ENCODE data around the gene RARB.

The RARB gene

DNA sequence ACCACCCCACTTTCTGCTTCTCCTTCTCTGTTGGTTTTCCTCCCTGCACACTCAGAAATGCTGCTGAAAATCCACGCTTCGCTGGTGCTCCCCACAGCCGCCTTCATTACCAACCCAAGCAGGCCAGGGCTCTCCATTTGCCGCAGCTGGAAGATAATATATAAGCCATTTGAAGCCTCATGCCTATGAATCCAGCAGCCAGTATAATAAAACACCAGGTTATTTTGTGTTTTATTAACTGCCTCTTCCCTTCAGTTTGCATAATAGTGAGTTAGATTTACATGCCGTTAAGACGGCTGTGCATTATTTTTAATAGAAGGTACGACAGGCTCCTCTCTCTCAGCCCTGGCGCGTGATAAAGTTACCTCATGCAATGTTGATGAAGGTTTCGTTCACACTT, 150.0 kb downstream of the RARB start:
- no peak for DNase-seq (ENCODE audit: low read depth)

DNA sequence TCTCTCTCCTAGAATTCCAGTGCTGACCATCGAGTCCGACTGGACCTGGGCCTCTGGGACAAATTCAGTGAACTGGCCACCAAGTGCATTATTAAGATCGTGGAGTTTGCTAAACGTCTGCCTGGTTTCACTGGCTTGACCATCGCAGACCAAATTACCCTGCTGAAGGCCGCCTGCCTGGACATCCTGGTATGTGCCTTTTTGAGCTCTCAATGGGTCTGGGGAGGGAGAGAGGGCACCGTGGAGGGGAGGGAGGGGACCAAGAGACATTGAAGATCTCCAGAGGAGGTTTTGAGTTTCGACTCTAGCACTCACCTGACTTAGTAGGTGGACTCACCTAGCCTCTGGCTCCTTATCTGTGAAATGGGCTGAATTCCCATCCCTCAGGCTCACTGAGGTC, 152.5 kb downstream of the RARB start:
- no peak for DNase-seq (ENCODE audit: low read depth)

DNA sequence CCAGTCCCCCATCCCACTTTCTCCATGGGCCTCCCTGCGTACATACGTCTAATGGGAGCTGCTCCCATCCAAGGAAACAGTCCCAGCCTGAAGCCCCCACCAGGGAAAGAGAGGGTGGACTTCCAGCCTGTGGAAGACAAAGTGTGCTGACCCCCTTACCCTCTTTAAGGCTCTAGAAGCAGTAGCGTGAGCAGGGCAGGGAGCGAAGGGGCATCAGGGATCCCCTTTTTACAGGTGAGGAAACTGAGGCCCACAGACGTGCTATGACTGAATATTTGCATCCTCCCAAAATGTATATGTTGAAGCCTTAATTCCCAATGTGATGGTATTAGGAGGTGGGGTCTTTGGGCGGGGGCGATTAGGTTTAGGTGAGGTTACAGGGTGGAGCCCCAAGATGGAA, 153.3 kb downstream of the RARB start:
- DNase-seq (ENCODE audit: low read depth), result no peak

DNA sequence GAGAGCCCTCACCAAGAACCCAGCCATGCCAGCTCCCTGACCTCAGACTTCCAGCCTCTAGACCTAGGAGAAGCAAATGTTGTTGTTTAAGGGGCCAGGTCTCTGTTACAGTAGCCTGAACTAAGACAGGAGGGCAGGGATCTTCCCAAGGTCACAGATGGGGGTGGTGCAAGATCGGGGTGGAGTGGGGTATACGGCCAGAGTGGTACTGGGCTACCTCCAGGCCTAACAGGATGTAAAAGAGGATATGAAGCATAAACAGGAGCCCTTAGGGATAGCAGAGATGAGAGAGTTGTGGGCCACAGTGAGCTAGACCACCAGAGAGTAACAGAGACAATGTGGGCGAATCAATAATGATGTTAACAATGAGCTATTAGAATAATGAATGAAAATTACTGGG, 153.8 kb downstream of the RARB start:
- no peak for DNase-seq (ENCODE audit: low read depth)

DNA sequence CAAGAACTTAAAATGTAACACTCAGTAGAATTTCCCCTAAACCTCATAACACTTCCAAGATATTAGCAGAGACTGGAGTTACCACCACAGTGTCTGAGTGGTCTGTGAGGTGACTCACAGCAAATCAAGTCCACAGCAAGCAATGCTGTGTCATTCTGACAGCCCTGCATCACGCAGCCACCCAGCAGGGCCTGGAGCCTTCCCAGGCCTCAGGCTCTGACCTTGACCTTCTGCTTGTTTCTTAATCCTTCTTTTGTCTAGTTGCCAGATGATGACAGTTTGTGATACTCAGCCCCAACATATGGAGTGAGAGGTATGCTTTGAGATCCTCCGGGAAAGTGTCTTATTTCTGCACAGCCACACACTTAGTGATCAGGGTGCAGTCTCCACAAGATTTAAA, 154.2 kb downstream of the RARB start:
- DNase-seq (ENCODE audit: low read depth), result no peak

DNA sequence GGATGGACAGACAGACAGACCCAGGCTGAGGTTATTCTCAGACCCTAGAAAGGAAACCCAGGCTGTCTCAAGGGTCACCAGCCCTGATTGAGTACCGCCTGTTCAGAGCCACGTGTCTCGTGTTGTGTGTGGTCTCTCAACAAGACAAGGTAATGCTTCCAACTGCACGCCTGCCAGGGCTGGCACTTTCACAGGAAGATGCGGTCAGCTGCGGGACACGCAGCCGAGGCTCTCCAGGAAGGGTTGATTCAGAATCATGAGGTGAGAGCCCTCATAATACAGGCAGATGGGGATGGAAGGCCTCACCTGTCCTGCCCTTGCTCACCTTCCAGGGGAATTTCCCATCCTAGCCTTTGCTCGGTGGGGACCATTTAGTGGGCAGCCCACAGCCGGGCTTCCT, 155.3 kb downstream of the RARB start:
- no peak for DNase-seq (ENCODE audit: low read depth)

DNA sequence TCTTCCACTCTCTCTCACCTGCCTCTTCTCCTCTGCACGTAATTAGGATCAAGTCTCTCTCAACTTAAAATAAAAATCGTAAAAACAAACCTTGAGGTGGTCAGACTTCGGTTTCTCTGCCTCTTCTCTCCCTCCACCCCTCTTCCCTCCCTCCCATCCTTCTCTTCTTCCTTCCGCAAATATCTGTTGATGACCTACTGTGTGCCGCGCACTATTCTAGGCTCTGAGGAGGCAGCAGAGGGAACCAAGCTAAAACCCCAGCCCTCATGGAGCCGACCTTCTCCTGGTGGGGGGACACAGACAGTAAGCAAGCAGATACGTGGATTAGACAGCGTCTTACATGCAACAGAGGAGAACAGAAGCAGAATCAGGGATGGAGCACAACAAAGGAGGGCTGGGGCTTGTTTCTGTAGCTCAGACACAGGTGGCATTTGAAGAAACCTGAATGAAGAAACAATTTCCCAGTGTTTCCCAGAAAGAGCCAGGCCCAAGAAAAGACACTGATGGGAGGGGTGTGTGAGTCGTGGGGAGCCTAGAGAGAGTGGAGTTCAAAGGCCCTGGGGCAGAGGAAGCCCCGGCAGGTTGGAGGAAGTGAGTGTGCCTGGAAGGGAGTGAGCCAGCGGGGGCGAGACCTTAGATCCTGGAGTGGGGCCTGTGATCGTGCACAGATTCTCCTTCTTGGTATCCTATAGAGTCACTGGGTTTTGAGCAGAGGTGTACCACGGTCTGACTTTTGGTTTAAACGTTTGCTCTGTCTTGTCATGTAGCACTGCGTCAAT, 156.1 kb downstream of the RARB start:
- DNase-seq (ENCODE audit: low read depth), result no peak

DNA sequence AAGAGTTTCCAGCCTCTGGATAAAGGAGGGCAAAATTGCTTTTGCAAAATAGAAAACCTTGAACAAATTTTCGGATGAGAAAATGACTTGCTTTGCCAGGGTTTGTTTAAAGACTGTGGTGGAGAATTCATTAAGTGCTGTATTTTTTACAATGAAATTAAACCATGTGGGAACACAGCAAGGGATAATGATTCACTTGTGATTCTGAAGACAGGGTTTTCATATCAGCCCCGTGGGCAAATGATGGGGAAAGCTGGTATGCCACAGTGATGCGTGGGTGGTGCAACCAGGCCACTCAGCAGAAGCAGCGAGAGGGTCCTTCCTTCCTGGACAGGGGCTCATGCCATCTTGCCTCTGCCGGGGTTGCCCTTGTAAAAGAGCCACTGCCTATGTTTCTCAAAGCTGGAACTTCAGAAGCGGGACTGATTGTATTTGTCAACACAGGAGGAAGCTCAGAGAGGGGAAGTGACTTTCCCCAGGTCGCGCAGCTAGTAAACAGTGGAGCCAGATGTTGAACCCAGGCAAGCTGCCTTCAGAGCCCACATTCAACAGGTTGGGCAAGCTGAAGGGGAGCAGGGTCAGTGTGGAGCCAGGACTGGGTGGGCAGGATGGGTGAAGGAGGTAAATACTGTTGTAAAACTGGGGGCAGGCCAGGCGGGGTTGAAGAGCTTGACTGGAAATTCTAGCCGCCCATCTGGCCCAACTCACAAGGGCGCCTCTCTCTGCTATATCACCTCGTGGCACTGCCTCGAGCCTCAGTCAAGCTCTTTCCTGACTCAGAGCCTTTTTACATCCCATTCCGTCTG, 157.5 kb downstream of the RARB start:
- no peak for DNase-seq (ENCODE audit: low read depth)

DNA sequence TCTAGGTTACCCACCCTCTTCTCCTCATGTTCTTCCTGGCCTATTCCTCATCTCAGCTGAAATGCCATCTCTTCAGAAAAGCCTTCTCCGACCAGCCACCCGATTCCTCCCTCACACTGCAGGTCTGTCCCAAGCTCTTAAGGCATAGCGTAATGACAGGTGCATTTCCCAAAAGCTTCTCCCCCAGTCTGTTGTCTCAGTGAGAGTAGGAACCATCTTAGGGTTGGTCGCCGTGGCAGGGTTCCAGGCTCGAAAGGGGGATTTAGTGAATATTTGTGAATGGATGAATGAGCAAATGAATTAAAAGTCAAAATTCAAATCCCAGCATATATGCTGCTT, 158.1 kb downstream of the RARB start:
- DNase-seq (ENCODE audit: low read depth), result no peak

DNA sequence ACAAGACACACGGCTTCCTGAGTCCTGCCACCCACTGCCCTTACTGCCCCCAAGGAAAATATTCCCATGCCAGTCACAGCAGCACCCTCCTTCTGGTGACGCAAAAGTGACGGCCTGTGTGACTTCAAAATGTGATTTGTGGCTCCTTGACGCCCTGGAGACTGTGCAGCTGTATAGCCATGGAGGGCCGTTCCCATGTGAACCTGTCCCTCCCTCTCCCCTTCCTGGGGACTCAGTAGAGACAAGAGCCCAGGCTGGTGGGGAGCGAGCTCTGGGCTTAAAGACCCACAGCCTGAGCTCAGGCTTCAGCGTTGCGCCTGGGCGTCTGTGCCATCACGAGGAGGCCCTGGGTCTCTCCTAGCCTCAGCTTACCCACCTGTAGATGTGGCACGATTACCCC, 158.5 kb downstream of the RARB start:
- DNase-seq (ENCODE audit: low read depth), result no peak

DNA sequence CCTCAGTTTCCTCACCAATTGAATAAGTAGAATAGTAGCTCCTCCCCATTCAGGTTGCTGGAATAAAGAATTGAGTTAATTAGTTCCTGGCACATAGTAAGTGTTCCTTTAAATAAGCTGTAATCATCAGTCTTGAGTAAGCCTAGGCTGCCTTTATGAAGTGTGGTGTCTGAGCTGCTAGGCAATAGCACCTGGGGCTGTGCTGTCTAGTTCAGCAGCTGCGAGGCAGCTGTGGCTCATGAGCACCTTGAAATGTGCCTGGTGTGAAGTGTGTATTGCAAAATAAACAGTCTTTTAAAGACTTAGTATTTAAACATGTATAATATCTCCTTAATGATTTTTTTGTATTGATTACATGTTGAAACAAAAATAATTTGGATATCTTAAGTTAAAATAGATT, 159.0 kb downstream of the RARB start:
- DNase-seq (ENCODE audit: low read depth), result no peak

DNA sequence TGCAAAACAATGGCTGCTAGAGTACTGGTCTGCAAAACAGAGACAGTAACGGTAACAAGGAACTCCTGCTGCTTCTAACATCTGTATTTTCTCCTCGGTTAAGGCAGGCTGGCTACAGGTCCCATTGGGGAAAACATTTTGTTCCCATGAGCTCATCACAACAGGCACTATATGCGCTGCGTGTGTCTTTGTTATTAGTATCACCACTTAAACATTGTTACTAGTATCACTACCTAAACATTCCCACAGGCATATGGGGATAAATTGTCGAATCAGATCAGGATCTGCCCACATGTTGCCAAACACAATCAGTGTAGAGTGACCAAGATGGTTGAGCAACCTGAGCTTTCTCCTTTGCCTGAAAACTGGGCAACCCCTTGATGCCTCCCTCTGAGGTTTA, 159.5 kb downstream of the RARB start:
- no peak for DNase-seq (ENCODE audit: low read depth)

DNA sequence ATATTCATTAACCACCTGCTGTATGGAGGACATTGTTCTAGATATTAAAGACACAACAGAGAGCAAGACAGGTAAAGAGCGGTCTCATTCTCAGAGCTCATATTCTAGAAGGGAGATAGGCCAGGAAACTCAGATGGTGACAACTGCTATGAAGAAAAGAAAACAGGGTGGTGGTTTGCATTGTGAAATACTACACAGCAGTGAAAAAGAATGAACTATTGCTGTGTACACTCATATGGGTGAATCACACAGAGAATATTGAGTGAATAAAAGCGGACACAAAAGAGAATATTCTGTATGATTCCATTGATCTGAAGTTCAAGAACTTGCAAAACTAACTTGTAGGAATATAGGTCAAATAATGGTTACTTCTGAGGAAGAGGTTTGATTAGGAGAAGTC, 159.9 kb downstream of the RARB start:
- DNase-seq (ENCODE audit: low read depth), result no peak

DNA sequence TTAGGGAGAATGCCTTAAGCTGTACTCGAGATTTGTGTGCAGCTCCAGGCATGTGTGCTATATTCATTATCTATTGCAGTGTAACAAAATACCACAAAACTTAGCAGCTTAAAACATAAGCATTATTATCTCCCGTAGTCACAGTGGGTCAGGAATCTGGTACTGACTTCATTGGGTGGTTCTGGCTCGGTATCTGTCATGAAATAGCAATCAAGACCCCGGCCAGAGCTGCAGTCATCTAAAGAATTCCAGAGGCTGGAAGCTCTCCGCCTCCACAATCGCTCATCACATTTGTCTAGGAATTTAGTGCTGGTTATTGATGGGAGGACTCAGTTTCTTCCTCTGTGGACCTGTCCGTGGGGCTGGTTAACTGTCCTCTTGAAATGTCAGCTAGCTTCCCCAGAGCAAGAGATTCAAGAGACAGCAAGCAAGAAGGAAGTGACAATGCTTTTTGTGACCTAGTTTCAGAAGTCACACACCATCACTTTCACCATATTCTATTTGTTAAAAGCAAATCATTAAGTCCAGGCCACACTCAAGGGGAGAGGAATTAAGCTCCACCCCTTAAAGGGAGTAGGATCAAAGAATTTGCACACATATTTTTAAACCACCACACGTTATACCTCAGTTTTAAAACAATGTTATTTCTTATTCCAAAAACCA, 160.5 kb downstream of the RARB start:
- no peak for DNase-seq (ENCODE audit: low read depth)

DNA sequence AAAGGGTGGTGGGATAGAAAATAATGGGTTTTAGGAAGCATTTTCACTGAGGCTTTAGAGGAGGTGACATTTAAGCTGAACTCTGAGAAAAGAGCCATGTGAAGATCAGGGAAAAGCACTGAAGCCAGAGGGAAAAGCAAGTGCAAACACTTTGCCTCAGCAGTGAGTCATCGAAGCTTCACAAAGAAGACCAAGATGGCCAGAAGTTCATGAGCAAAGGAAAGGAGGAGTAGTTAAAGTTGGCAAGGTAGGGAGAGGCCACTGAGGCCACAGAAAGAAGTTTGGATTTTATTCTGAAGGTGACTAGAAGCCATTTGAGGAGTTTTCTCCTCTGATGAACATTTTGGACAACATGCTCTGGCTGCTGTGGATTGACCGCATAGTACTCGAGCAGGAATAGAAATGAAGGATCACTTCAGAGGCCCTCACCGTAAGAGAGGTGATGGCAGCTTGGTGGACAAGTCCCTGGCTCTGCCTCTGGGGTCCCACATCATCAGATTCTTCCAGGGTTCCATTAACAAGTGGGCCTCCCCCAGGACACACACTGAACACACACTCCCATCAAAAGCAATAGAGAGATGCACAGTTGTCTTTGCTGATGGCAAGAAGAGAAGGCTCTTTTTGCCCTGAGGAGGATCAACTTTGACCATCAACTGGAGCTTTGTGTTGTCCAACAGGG, 161.2 kb downstream of the RARB start:
- DNase-seq (ENCODE audit: low read depth), result no peak

DNA sequence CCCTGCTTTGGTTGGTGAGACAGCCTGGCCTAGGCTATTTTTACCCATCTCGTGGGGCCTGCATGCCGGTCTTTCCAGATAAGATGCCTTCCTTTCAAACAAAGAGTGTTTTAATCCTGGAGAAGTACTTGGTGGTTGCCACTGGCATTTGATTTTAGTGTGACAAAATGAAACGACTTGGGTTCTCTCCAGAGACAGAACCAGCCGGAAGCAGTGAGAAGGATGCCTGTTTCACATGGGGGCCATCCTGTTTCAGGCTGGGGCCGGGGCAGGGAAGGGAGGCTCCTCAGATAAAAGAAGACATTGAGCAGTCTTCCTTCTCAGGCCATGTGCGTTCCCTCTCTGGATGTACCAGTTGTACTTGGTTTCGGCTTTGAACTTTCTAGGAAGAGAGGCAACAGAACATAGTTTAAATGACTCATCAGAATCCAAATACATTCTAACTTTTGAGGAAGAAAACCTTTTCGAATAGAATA, 161.8 kb downstream of the RARB start:
- DNase-seq (ENCODE audit: low read depth), result no peak

DNA sequence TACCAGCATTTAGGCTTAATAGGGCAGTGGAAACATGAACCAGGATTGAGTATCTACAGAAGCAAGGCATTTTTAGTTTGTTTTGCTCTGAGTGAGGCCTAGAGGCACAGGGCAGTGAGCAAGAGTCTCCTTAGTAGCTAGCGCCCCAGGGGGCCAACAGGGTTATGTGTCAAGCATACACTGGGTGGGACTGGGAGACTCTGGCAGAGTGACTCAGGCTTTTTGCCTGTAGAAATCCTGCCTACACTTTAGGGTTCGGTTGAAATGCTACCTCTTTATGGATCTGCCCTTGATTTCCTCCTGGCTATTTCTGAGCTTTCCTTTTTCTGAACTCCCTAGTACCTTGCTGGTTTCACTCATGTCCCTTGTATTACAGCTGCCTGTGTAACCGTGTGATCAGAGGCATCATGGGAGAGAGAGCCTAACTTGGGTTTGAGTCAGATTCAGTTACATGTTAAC, 164.5 kb downstream of the RARB start:
- no peak for DNase-seq (ENCODE audit: low read depth)

DNA sequence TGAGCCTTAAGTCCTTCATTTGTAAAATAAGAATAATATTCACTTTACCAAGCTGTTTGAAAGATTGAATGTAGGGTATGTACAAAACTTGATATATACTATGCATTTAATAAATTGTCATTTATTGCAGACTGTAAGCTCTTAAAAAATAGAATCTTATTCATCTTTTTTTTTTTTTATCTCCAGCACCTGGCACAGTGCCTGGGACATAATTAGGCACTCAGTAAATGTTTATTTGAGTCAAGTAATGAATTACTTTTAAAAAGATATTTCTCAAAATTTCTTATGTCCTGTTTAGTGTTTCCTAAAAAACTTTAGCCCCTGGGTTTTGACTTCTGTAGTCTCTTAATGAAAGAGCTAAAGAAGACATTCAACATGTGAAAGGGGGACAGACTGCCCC, 164.9 kb downstream of the RARB start:
- DNase-seq (ENCODE audit: low read depth), result no peak

DNA sequence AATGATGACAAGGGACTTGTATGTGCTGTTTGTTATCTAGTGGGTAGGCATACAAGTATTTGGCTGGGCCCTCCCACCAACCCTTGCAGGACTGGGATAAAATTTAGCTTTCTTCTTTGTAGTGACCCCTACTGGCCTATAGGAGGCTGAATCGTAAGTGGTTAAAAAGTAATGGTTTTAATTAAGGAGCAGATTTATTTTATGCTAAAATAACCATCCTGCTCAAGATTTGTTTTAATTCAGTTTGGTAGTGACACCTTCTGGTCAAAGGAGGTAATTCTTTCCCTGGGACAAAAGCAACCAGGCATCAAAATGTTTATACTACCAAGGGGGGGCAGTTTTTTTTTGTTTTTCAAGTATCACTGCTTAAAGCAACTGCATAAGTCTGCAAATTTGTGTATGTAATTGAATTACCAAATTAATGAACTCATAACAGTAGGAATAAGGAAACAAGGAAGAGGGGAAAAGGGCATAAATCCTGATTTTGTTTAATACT, 166.0 kb downstream of the RARB start:
- DNase-seq (ENCODE audit: low read depth), result peak; percentile 34

DNA sequence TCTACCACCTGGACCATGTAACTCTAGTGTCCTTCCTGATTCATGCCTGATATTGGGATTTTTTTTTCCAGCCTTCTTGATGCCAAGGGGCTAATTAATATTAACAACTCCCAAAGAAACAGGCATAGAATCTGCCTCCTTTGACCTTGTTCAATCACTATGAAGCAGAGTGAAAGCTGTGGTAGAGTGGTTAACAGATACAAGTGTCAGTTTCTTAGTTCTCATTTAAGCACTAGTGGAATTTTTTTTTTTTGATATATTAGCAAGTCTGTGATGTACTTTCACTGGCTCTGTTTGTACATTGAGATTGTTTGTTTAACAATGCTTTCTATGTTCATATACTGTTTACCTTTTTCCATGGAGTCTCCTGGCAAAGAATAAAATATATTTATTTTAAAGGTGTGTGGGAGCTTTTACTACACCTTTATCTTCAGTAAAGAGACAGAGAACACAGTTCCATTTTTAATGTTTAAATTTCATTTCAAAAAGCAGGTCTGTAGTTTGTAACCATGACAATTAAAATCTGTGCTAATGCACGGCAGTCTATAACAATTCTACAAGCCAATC, 169.6 kb downstream of the RARB start:
- no peak for DNase-seq (ENCODE audit: low read depth)

DNA sequence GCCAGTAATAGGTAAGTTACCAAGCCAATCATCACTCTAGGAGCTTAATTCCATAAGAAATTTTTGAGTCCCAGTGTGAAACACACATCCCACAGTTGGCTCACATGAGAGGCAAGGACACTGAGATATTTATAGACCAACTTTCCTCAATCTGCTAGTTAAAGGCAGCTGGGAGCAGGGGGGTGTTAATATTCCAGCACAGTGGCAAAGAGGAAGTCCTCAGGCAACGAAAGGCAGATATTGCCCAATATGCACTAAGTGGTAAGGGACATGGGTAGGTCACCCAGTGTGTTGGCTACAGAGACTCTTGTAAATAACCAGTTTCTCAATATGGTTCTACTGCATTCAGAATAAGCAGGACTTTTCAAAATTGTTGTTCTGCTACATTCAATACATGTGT, 175.6 kb downstream of the RARB start:
- DNase-seq (ENCODE audit: low read depth), result no peak
